Smooth muscle cell (in vitro differentiated cells): ENCODE results near the gene NAB2. TPM values are rescaled to one million over a fixed set of nuclear protein-coding genes. Genes with fewer than 3 reads are reported as not detected.

Source experiments
- DNase-seq: peaks from one replicate; lab custom pipeline; 2025; ENCODE audit not compliant: unreplicated experiment; lab: John Stamatoyannopoulos, UW
- H2AFZ ChIP-seq: fragments of 200-600 bp; sonication (generic); 2 replicates; pipeline ENCODE4 v1.6.0; 2016; ENCODE audit warnings: antibody characterized with exemption, low read depth, mild to moderate bottlenecking
- H3F3A ChIP-seq: fragments of 200-600 bp; sonication (generic); 2 replicates; pipeline ENCODE4 v1.6.0; 2017; ENCODE audit warnings: antibody characterized with exemption, low read depth
- H3K27ac ChIP-seq: fragments of 200-600 bp; sonication (generic); 2 replicates; pipeline ENCODE4 v1.5.1; 2016; ENCODE audit warnings: low read depth, mild to moderate bottlenecking
- H3K27me3 ChIP-seq: fragments of 200-600 bp; sonication (generic); 2 replicates; pipeline ENCODE4 v1.6.1; 2016; ENCODE audit warnings: low read depth, mild to moderate bottlenecking
- H3K36me3 ChIP-seq: fragments of 200-600 bp; sonication (generic); 2 replicates; pipeline ENCODE4 v1.5.1; 2016; ENCODE audit warnings: low read depth
- H3K4me1 ChIP-seq: fragments of 200-600 bp; sonication (generic); 2 replicates; pipeline ENCODE4 v1.5.1; 2016; ENCODE audit warnings: low read depth
- H3K4me2 ChIP-seq: fragments of 200-600 bp; sonication (generic); 2 replicates; pipeline ENCODE4 v1.6.0; 2016; ENCODE audit warnings: mild to moderate bottlenecking
- H3K4me3 ChIP-seq: fragments of 200-600 bp; sonication (generic); 2 replicates; pipeline ENCODE4 v1.5.1; 2016; ENCODE audit warnings: mild to moderate bottlenecking
- H3K79me2 ChIP-seq: fragments of 200-600 bp; sonication (generic); 2 replicates; pipeline ENCODE4 v1.6.0; 2016; ENCODE audit warnings: low read depth, mild to moderate bottlenecking
- H3K9ac ChIP-seq: fragments of 200-600 bp; sonication (generic); 2 replicates; pipeline ENCODE4 v1.6.0; 2016; ENCODE audit warnings: low read depth
- H3K9me3 ChIP-seq: fragments of 200-600 bp; sonication (generic); replicated peaks from 2 replicates; pipeline ENCODE4 v1.5.1; 2016; ENCODE audit warnings: low read depth
- H4K20me1 ChIP-seq: fragments of 200-600 bp; sonication (generic); 2 replicates; pipeline ENCODE4 v1.6.0; 2016; ENCODE audit warnings: low read depth
- WGBS: methylation state at CpG from one replicate; pipeline ENCODE4 v1.1.7; 2016; ENCODE audit warnings: low lambda C conversion rate; 5-methylcytosine and 5-hydroxymethylcytosine counted together
- polyA plus RNA-seq: library from polyadenylated mRNA; unstranded; fragments of >200 nt; fragmentation: Nextera tagmentation; extraction: Ambion mirVana; gene quantifications from 2 replicates; pipeline ENCODE4 v1.2.1, GENCODE V29; 2016
- total RNA-seq: library from RNA; depleted of rRNA; stranded (reverse); fragments of >200 nt; gene quantifications from 2 replicates; pipeline ENCODE4 v1.2.3, GENCODE V29; 2014
- TF ChIP-seq, protein P1 (sequence below): fragments of 200-600 bp; sonication (generic); IDR thresholded peaks from 2 replicates; pipeline ENCODE4 v1.5.1; 2017; ENCODE audit warnings: borderline replicate concordance, mild to moderate bottlenecking, antibody characterized with exemption; ENCODE audit not compliant: insufficient read depth, poor library complexity, severe bottlenecking

The NAB2 gene
- total and polyA plus RNA-seq, 2 experiments from 2014 or later: 39.7 to 58.3 TPM

DNA sequence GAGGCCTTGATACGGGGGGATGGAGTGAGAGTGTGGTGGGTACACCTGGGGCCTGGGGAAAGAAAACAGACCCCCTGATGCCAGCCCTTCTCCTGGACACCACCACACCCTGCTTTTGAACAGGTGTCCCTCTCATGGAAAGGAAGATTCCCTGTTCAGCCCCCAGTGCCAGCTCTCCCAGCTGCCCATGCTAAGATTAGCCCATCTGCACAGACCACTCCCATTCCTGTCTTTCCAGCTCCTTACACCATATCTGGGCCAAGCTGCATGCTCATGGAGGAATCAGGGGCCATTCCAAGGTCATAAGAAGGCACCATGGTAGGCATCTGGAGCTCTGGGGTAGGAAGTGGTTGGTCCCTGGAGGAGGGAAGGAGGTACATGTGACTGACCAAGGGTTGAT is 9.6 kb downstream of the NAB2 start:
- no peak overlapping the region for H3K27ac ChIP-seq
- TF ChIP-seq, protein P1, sequence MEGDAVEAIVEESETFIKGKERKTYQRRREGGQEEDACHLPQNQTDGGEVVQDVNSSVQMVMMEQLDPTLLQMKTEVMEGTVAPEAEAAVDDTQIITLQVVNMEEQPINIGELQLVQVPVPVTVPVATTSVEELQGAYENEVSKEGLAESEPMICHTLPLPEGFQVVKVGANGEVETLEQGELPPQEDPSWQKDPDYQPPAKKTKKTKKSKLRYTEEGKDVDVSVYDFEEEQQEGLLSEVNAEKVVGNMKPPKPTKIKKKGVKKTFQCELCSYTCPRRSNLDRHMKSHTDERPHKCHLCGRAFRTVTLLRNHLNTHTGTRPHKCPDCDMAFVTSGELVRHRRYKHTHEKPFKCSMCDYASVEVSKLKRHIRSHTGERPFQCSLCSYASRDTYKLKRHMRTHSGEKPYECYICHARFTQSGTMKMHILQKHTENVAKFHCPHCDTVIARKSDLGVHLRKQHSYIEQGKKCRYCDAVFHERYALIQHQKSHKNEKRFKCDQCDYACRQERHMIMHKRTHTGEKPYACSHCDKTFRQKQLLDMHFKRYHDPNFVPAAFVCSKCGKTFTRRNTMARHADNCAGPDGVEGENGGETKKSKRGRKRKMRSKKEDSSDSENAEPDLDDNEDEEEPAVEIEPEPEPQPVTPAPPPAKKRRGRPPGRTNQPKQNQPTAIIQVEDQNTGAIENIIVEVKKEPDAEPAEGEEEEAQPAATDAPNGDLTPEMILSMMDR: no peak
- DNase-seq: no peak
- WGBS: 100% methylated on average over 1 of the region's 1 CpG
- no peak overlapping the region for H3K9ac ChIP-seq
- H3K4me1 ChIP-seq: peaks cover 11% of the 10 kb centered on the region
- H3K4me3 ChIP-seq: no peak overlapping the region
- H3F3A ChIP-seq: peaks cover 34% of the 10 kb centered on the region
- no peak overlapping the region for H3K4me2 ChIP-seq
- H3K79me2 ChIP-seq: peaks cover under 1% of the 10 kb centered on the region
- no peaks in the 10 kb centered on the region for H3K36me3 ChIP-seq
- no peak overlapping the region for H2AFZ ChIP-seq
- no peaks in the 10 kb centered on the region for H3K9me3 ChIP-seq
- H4K20me1 ChIP-seq: peaks cover 18% of the 10 kb centered on the region
- H3K27me3 ChIP-seq: no peaks in the 10 kb centered on the region

GRCh38 chr12:57099047-57099714 is 10.3 kb downstream of the NAB2 start:
- H3K27ac ChIP-seq: no peak overlapping the region

GRCh38 chr12:57099766-57100165 is 10.9 kb downstream of the NAB2 start:
- 98% methylated on average over 12 of the region's 12 CpGs for WGBS
- DNase-seq: no peak
- H3K36me3 ChIP-seq: no peaks in the 10 kb centered on the region

More at GRCh38 chr12:57099047-57099714, 10.3 kb downstream of the NAB2 start:
- H3K27me3 ChIP-seq: no peaks in the 10 kb centered on the region
- H3F3A ChIP-seq: peaks cover 33% of the 10 kb centered on the region
- H2AFZ ChIP-seq: no peak overlapping the region
- H3K9ac ChIP-seq: no peak overlapping the region
- peaks cover 14% of the 10 kb centered on the region for H4K20me1 ChIP-seq
- no peak overlapping the region for H3K4me2 ChIP-seq
- H3K4me1 ChIP-seq: peaks cover 5% of the 10 kb centered on the region
- DNase-seq: no peak
- WGBS: 95% methylated on average over 11 of the region's 11 CpGs
- no peak overlapping the region for H3K4me3 ChIP-seq
- TF ChIP-seq, protein P1: no peak
- H3K9me3 ChIP-seq: no peaks in the 10 kb centered on the region
- no peaks in the 10 kb centered on the region for H3K36me3 ChIP-seq
- no peaks in the 10 kb centered on the region for H3K79me2 ChIP-seq

More at GRCh38 chr12:57099766-57100165, 10.9 kb downstream of the NAB2 start:
- H2AFZ ChIP-seq: no peak overlapping the region
- no peaks in the 10 kb centered on the region for H3K27me3 ChIP-seq
- H3K4me3 ChIP-seq: no peak overlapping the region
- H3K9ac ChIP-seq: no peak overlapping the region
- TF ChIP-seq, protein P1: no peak
- no peak overlapping the region for H3K27ac ChIP-seq
- no peaks in the 10 kb centered on the region for H3K79me2 ChIP-seq
- H3F3A ChIP-seq: peaks cover 28% of the 10 kb centered on the region
- no peaks in the 10 kb centered on the region for H3K9me3 ChIP-seq
- no peak overlapping the region for H3K4me2 ChIP-seq
- H4K20me1 ChIP-seq: peaks cover 8% of the 10 kb centered on the region
- H3K4me1 ChIP-seq: no peaks in the 10 kb centered on the region
